Measurements from ENCODE around the gene PTPRR. TPM values are rescaled to one million over a fixed set of nuclear protein-coding genes. Genes with fewer than 3 reads are reported as not detected.
A peak's percentile ranks its signal among the peaks of the same experiment; 100 is the strongest.

PTPRR gene
- total RNA-seq = 1.4 TPM
- long read RNA-seq, partial matches to known transcripts = 0 of 3 reads
- long read RNA-seq, other reads (novel, unspliced or antisense) = 1 of 3 reads

- H3K9me3 ChIP-seq = no peaks in the 10 kb centered on the region
- H3K27me3 ChIP-seq (ENCODE audit: low read depth) = peaks cover 11% of the 10 kb centered on the region
- intact Hi-C loops (cut with DNase I) = no loop called here
- H3K4me3 ChIP-seq = no peak within 1 kb of the TSS
- ATAC-seq (peak in 1 of 2 donors; percentile 51), DNase-seq (no peak)
- H3K27ac ChIP-seq = no peak within 1 kb of the TSS
- H3K4me1 ChIP-seq = no peaks in the 10 kb centered on the region
- no peaks in the 10 kb centered on the region for H3K36me3 ChIP-seq
- TF ChIP-seq CTCF (IDR thresholded peaks at IDR 0.05) = no peak
Measured at GRCh38 chr12:70920251-70920851, at the start of gene PTPRR. Gene PTPRR, minus strand, starts transcription at chr12:70920738. Its CDS starts 348 bp downstream, at chr12:70920390.

- no peak overlapping the region for H3K27ac ChIP-seq
- TF ChIP-seq CTCF (IDR thresholded peaks at IDR 0.05) = no peak
- ATAC-seq (no peak), DNase-seq (no peak)
- H3K4me1 ChIP-seq = peaks cover 7% of the 10 kb centered on the region
- H3K36me3 ChIP-seq = no peaks in the 10 kb centered on the region
- no peak overlapping the region for H3K4me3 ChIP-seq
- H3K9me3 ChIP-seq = no peaks in the 10 kb centered on the region
- intact Hi-C loops (cut with DNase I) = no loop called here
- H3K27me3 ChIP-seq (ENCODE audit: low read depth) = no peaks in the 10 kb centered on the region
Measured at GRCh38 chr12:70966996-70967790, 46.7 kb upstream of the PTPRR start.

GRCh38 chr12:70966046-70966445, 45.5 kb upstream of the PTPRR start:
- DNase-seq (no peak), ATAC-seq (no peak)
- Histone ChIP-seq H3K4me1 (peaks cover 7% of the 10 kb centered on the region), H3K27ac (no peak overlapping the region), H3K4me3 (no peak overlapping the region), H3K36me3 (no peaks in the 10 kb centered on the region), H3K27me3 (ENCODE audit: low read depth) (no peaks in the 10 kb centered on the region), H3K9me3 (no peaks in the 10 kb centered on the region)
- no peak for TF ChIP-seq CTCF (IDR thresholded peaks at IDR 0.05)
- intact Hi-C loops (cut with DNase I) = no loop called here

- no peaks in the 10 kb centered on the region for H3K36me3 ChIP-seq
- H3K4me1 ChIP-seq = peaks cover 7% of the 10 kb centered on the region
- no peaks in the 10 kb centered on the region for H3K9me3 ChIP-seq
- H3K4me3 ChIP-seq = no peak overlapping the region
- DNase-seq (no peak), ATAC-seq (peak; percentile 91 to 96)
- no peaks in the 10 kb centered on the region for H3K27me3 ChIP-seq (ENCODE audit: low read depth)
- intact Hi-C loops (cut with DNase I) = no loop called here
- H3K27ac ChIP-seq = no peak overlapping the region
- no peak for TF ChIP-seq CTCF (IDR thresholded peaks at IDR 0.05)
Measured at GRCh38 chr12:70964867-70965510, 44.5 kb upstream of the PTPRR start.

GRCh38 chr12:70963081-70963660, 42.6 kb upstream of the PTPRR start:
- Histone ChIP-seq H3K4me3 (no peak overlapping the region), H3K27ac (no peak overlapping the region), H3K9me3 (no peaks in the 10 kb centered on the region), H3K36me3 (no peaks in the 10 kb centered on the region), H3K27me3 (ENCODE audit: low read depth) (no peaks in the 10 kb centered on the region), H3K4me1 (peaks cover 7% of the 10 kb centered on the region)
- no peak for ATAC-seq
- no peak for DNase-seq
- intact Hi-C loops (cut with DNase I) = no loop called here
- TF ChIP-seq CTCF (IDR thresholded peaks at IDR 0.05) = no peak
